ENCODE data around the gene F10. TPM values are rescaled to one million over a fixed set of nuclear protein-coding genes. Genes with fewer than 3 reads are reported as not detected.
A peak's percentile ranks its signal among the peaks of the same experiment; 100 is the strongest.

F10 gene
- total RNA-seq, 1 experiment from 2014 or later, result not detected

GRCh38 chr13:113187263-113187669, 64.7 kb downstream of the F10 start:
- ChIA-PET POLR2A (ENCODE audit: low non-redundant PET) (no interaction called here), CTCF (no interaction called here)
- H3K36me3 ChIP-seq (ENCODE audit: insufficient read depth, low read length, poor library complexity, severe bottlenecking), result peaks cover 41% of the 10 kb centered on the region
- H3K27me3 ChIP-seq (replicated peaks; ENCODE audit: insufficient read depth, low read depth, low read length, poor library complexity), result no peaks in the 10 kb centered on the region
- peak overlapping the region; percentile 37 for H3K27ac ChIP-seq (ENCODE audit: low read depth, low read length, poor library complexity, severe bottlenecking)
- peaks cover 6% of the 10 kb centered on the region for H3K4me1 ChIP-seq (ENCODE audit: insufficient read depth, low read length, poor library complexity, severe bottlenecking)
- intact Hi-C loops (cut with micrococcal nuclease; ENCODE audit: unreplicated experiment), result no loop called here
- DNase-seq (ENCODE audit: low spot score), result peak; percentile 96
- no peak for TF ChIP-seq CTCF (conservative IDR thresholded peaks at IDR 0.05; ENCODE audit: low read depth, low read length)
- no peak for TF ChIP-seq EZH2 (IDR thresholded peaks at IDR 0.05; ENCODE audit: borderline replicate concordance, low read depth, low read length, poor library complexity, severe bottlenecking)
- BruUV-seq (replicated peaks), result no TSS peak
- H3K4me3 ChIP-seq (ENCODE audit: low read depth, low read length, poor library complexity, severe bottlenecking), result no peak overlapping the region
- no peaks in the 10 kb centered on the region for H3K9me3 ChIP-seq (ENCODE audit: low read depth, low read length, poor library complexity, severe bottlenecking)

DNA sequence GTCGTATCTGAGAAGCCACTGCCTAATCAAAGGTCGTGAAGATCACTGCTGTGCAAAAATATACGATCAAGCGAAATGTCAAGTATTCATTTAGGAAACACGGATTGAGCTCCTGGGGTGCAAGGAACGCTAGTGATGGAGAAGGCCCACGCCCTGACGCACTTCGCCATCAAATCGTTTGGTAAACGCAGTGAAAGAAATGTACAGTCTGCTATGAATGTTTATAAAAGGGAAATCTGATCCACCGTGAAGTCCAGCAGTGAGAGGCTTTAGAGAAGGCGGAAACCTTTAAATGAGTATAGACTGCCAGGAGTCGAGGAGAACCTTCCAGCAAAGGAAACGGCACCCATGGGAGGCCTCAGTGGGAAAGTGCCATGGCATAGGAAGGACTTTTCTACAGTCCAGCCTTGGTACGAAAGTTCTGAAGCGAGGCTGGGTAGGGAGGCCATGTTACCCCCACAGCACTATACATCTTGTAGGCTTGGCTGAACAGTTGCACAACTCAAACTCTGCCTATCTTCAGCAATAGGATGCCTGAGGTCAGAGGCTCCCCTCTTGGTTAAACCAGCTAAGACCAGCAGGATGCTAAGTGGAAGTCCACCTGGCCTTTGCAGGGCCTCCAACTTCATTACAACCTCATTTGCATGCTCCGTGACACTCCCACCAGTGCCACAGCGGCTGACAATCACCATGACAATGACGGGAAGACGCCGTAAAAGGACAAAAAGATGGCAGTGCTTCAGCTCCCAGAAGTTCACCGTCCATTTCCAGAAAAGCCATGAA, 65.5 kb downstream of the F10 start:
- H3K4me3 ChIP-seq (ENCODE audit: low read depth, low read length, poor library complexity, severe bottlenecking), result no peak overlapping the region
- H3K9me3 ChIP-seq (ENCODE audit: low read depth, low read length, poor library complexity, severe bottlenecking), result no peaks in the 10 kb centered on the region
- peaks cover 39% of the 10 kb centered on the region for H3K36me3 ChIP-seq (ENCODE audit: insufficient read depth, low read length, poor library complexity, severe bottlenecking)
- BruUV-seq (replicated peaks), result no TSS peak
- no peak overlapping the region for H3K27ac ChIP-seq (ENCODE audit: low read depth, low read length, poor library complexity, severe bottlenecking)
- ChIA-PET CTCF (no interaction called here), POLR2A (ENCODE audit: low non-redundant PET) (no interaction called here)
- H3K4me1 ChIP-seq (ENCODE audit: insufficient read depth, low read length, poor library complexity, severe bottlenecking), result peaks cover 6% of the 10 kb centered on the region
- no peak for TF ChIP-seq EZH2 (IDR thresholded peaks at IDR 0.05; ENCODE audit: borderline replicate concordance, low read depth, low read length, poor library complexity, severe bottlenecking)
- TF ChIP-seq CTCF (conservative IDR thresholded peaks at IDR 0.05; ENCODE audit: low read depth, low read length), result no peak
- no peaks in the 10 kb centered on the region for H3K27me3 ChIP-seq (replicated peaks; ENCODE audit: insufficient read depth, low read depth, low read length, poor library complexity)
- intact Hi-C loops (cut with micrococcal nuclease; ENCODE audit: unreplicated experiment), result no loop called here
- peak; percentile 31 for DNase-seq (ENCODE audit: low spot score)

DNA sequence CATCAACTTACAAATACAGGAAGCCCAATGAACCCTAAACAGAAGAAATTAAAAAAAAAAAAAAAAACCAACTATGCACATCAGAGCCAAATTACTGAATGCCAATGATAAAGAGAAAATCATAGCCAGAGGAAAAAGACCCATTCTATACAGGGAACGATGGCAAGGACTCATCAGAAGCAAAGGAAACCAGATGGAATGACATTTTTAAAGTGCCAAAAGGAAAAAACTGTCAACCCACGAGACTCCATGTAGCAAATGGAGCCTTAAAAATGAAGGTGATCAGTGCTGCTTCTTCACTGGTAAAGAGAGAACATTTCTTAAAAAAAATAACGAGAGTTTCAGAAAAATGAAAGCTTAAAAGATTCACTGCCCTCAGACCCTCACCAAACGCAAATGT, 67.6 kb downstream of the F10 start:
- ChIA-PET CTCF (no interaction called here), POLR2A (ENCODE audit: low non-redundant PET) (no interaction called here)
- Histone ChIP-seq H3K4me1 (ENCODE audit: insufficient read depth, low read length, poor library complexity, severe bottlenecking) (peaks cover 6% of the 10 kb centered on the region), H3K9me3 (ENCODE audit: low read depth, low read length, poor library complexity, severe bottlenecking) (no peaks in the 10 kb centered on the region), H3K36me3 (ENCODE audit: insufficient read depth, low read length, poor library complexity, severe bottlenecking) (peaks cover 45% of the 10 kb centered on the region), H3K4me3 (ENCODE audit: low read depth, low read length, poor library complexity, severe bottlenecking) (no peak overlapping the region), H3K27ac (ENCODE audit: low read depth, low read length, poor library complexity, severe bottlenecking) (no peak overlapping the region), H3K27me3 (replicated peaks; ENCODE audit: insufficient read depth, low read depth, low read length, poor library complexity) (no peaks in the 10 kb centered on the region)
- no TSS peak for BruUV-seq (replicated peaks)
- TF ChIP-seq EZH2 (IDR thresholded peaks at IDR 0.05; ENCODE audit: borderline replicate concordance, low read depth, low read length, poor library complexity, severe bottlenecking) (no peak), CTCF (conservative IDR thresholded peaks at IDR 0.05; ENCODE audit: low read depth, low read length) (no peak)
- no peak for DNase-seq (ENCODE audit: low spot score)
- intact Hi-C loops (cut with micrococcal nuclease; ENCODE audit: unreplicated experiment), result no loop called here

All from A673 (cell line).